Activated B cell treated with CpG ODN at 0.5 μM for 24 hours (primary cell): Measurements from ENCODE around the gene AKAP13. TPM values are rescaled to one million over a fixed set of nuclear protein-coding genes. Genes with fewer than 3 reads are reported as not detected.

Experiments
- ATAC-seq: fragments of 200-7000 bp; cut with Tn5 transposase; one replicate; pipeline ENCODE4 v1.10.0; 2021; ENCODE audit warnings: low read depth, mild to moderate bottlenecking, moderate library complexity
- CTCF ChIA-PET: fragments of 350-600 bp; sonication (Branson Sonifier 250); formaldehyde crosslinking; loops from one replicate; lab custom pipeline; 2021; ENCODE audit warnings: antibody characterized with exemption; lab: Charles Lee
- POLR2A ChIA-PET: fragments of 350-600 bp; sonication (Branson Sonifier 250); formaldehyde crosslinking; loops from one replicate; lab custom pipeline; 2021; ENCODE audit warnings: antibody characterized with exemption; lab: Charles Lee
- DNase-seq: peaks from one replicate; pipeline ENCODE4 v3.0.0; 2022
- H3K27ac Mint-ChIP-seq: one replicate; pipeline ENCODE4 v1.8.0; 2020; ENCODE audit warnings: mixed read lengths
- H3K27me3 Mint-ChIP-seq: one replicate; pipeline ENCODE4 v1.8.0; 2021; ENCODE audit warnings: mixed read lengths
- H3K36me3 Mint-ChIP-seq: one replicate; pipeline ENCODE4 v1.8.0; 2021; ENCODE audit warnings: low read depth, mixed read lengths
- H3K4me1 Mint-ChIP-seq: one replicate; pipeline ENCODE4 v1.8.0; 2021; ENCODE audit warnings: mixed read lengths
- H3K4me3 Mint-ChIP-seq: one replicate; pipeline ENCODE4 v1.8.0; 2020; ENCODE audit warnings: mild to moderate bottlenecking, mixed read lengths
- H3K9me3 Mint-ChIP-seq: one replicate; pipeline ENCODE4 v1.8.0; 2020; ENCODE audit warnings: mixed read lengths
- CTCF ChIP-seq: fragments of 200-600 bp; IDR thresholded peaks from one replicate; pipeline ENCODE4 v1.8.0; 2022; ENCODE audit warnings: antibody characterized with exemption, mild to moderate bottlenecking
- intact Hi-C: fragments of 100-400 bp; cut with micrococcal nuclease; formaldehyde crosslinking; loops from one replicate; pipeline ENCODE4 v1.15.1; 2024
- total RNA-seq: library from RNA; stranded (reverse); gene quantifications from 2 replicates; pipeline ENCODE4 v1.2.3, GENCODE V29; 2022

AKAP13 gene
- total RNA-seq, 1 donor from 2014 or later: 290 TPM

GRCh38 chr15:85334241-85334640, 46.2 kb upstream of the AKAP13 start:
- Mint-ChIP-seq H3K9me3 (no peaks in the 10 kb centered on the region), H3K4me1 (peaks cover 44% of the 10 kb centered on the region), H3K27ac (no peak overlapping the region), H3K27me3 (no peaks in the 10 kb centered on the region), H3K4me3 (no peak overlapping the region), H3K36me3 (no peaks in the 10 kb centered on the region)
- DNase-seq: no peak
- ATAC-seq: no peak
- ChIA-PET POLR2A (interaction anchor here (11.9 kb wide), 1 partner anchor 18 kb away, joined by 409 read pairs; no protein-coding TSS in a partner anchor), CTCF (interaction anchor here (1.0 kb wide), 1 partner anchor 78 kb away, joined by 3 read pairs; no protein-coding TSS in a partner anchor)
- intact Hi-C loops: loop anchor here (5.0 kb wide), 1 partner anchor 153 kb away; no protein-coding TSS in a partner anchor
- TF ChIP-seq CTCF: no peak

DNA sequence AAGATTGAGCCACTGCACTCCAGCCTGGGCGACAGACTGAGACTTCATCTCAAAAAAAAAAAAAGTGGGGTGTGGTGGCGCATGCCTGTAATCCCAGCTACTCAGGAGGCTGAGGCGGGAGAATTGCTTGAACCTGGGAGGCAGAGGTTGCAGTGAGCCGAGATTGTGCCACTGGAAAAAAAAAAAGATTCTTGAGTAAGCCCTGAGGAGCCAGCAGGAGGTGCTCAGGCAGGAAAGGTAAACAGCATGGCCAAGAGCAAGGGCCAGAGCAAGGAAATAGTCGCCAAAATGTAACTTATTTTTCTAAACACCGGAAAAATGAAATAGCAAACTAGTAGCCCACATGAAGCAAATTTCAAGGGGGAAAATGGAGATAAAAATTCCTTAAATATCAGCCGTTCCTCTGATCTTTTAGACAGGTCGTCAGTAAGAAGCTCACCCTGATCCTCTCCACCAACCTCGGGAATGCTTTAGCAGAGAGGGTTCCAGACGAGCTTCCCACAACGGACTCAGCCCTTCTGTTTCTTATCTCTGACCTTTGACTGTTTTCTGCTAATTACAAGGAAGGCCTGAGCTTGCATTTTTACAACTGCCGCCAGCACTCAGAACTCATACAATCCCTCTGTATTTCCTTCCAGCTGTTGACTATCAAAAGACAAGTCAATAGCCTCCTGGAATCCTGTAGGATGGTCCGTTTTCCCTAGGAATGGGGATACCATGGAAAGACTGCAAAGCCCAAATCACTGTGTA, 45.0 kb upstream of the AKAP13 start:
- TF ChIP-seq CTCF: no peak
- ChIA-PET POLR2A (interaction anchor here (0.7 to 1.7 kb wide), 3 partner anchors 23 to 45 kb away, joined by 3 to 8 read pairs (median 4); partner anchors contain the start of gene AKAP13), CTCF (no interaction called here)
- H3K4me1 Mint-ChIP-seq: peaks cover 32% of the 10 kb centered on the region
- no peak overlapping the region for H3K27ac Mint-ChIP-seq
- no peaks in the 10 kb centered on the region for H3K9me3 Mint-ChIP-seq
- no peak for ATAC-seq
- no peaks in the 10 kb centered on the region for H3K27me3 Mint-ChIP-seq
- no peak overlapping the region for H3K4me3 Mint-ChIP-seq
- intact Hi-C loops: no loop called here
- DNase-seq: no peak
- no peaks in the 10 kb centered on the region for H3K36me3 Mint-ChIP-seq

- Mint-ChIP-seq H3K27ac (no peak overlapping the region), H3K27me3 (no peaks in the 10 kb centered on the region), H3K4me3 (no peak overlapping the region), H3K36me3 (no peaks in the 10 kb centered on the region), H3K4me1 (peaks cover 17% of the 10 kb centered on the region), H3K9me3 (no peaks in the 10 kb centered on the region)
- no peak for TF ChIP-seq CTCF
- intact Hi-C loops: no loop called here
- ATAC-seq: no peak
- ChIA-PET POLR2A (interaction anchor here (0.6 kb wide), 1 partner anchor 168 kb away, joined by 3 read pairs; no protein-coding TSS in a partner anchor), CTCF (interaction anchor here (0.8 to 2.2 kb wide), 3 partner anchors 40 to 78 kb away, joined by 3 to 9 read pairs (median 4); no protein-coding TSS in a partner anchor)
- DNase-seq: no peak
Observed at GRCh38 chr15:85336880-85337279, 43.5 kb upstream of the AKAP13 start.

GRCh38 chr15:85337425-85338074, 42.9 kb upstream of the AKAP13 start:
- Mint-ChIP-seq H3K36me3 (no peaks in the 10 kb centered on the region), H3K27me3 (no peaks in the 10 kb centered on the region), H3K4me3 (no peak overlapping the region), H3K27ac (no peak overlapping the region), H3K4me1 (peaks cover 11% of the 10 kb centered on the region), H3K9me3 (no peaks in the 10 kb centered on the region)
- no peak for TF ChIP-seq CTCF
- intact Hi-C loops: no loop called here
- ATAC-seq (no peak), DNase-seq (no peak)
- ChIA-PET POLR2A (interaction anchor here (0.6 kb wide), 2 partner anchors 52 to 168 kb away, joined by 3 read pairs; no protein-coding TSS in a partner anchor), CTCF (interaction anchor here (1.4 to 2.2 kb wide), 2 partner anchors 41 to 76 kb away, joined by 3 to 9 read pairs; no protein-coding TSS in a partner anchor)

DNA sequence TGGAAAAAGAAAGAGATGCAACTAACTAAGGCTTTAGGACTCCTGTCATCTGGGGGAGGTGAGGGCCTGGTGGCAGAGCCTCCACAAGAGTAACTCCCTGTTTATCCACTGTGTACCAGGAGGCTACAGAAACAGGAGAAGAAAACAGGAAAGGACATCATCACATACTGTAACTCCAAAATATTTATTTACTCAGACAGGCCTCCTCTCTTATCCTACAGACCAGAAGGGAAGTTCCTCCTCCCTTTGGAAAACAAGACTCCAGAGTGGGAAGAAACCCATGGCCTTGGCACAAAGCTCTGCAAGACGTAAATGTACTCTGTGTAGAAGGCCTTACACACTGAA, 40.1 kb upstream of the AKAP13 start:
- H3K36me3 Mint-ChIP-seq: no peaks in the 10 kb centered on the region
- no peaks in the 10 kb centered on the region for H3K27me3 Mint-ChIP-seq
- H3K27ac Mint-ChIP-seq: no peak overlapping the region
- H3K9me3 Mint-ChIP-seq: no peaks in the 10 kb centered on the region
- TF ChIP-seq CTCF: no peak
- ATAC-seq (no peak), DNase-seq (no peak)
- intact Hi-C loops: no loop called here
- CTCF ChIA-PET: interaction anchor here (1.5 kb wide), 1 partner anchor 44 kb away, joined by 5 read pairs; no protein-coding TSS in a partner anchor
- peaks cover 4% of the 10 kb centered on the region for H3K4me1 Mint-ChIP-seq
- POLR2A ChIA-PET: interaction anchor here (0.7 kb wide), 1 partner anchor 32 kb away, joined by 6 read pairs; no protein-coding TSS in a partner anchor
- H3K4me3 Mint-ChIP-seq: no peak overlapping the region
